Measurements from ENCODE around the gene RNF8.

- TF ChIP-seq BACH2 (CRISPR knock-in tag; IDR thresholded peaks at IDR 0.05; ENCODE audit: borderline replicate concordance) (no peak), ZNF565 (CRISPR knock-in tag; conservative IDR thresholded peaks at IDR 0.05; ENCODE audit: low read depth) (no peak), POU6F1 (CRISPR knock-in tag; IDR thresholded peaks at IDR 0.05; ENCODE audit: borderline replicate concordance, low read depth) (no peak), TOX (CRISPR knock-in tag; IDR thresholded peaks at IDR 0.05; ENCODE audit: borderline replicate concordance) (no peak)
These were observed 87.9 kb downstream of the RNF8 start for GRCh38 chr6:37441651-37442050.
